ENCODE data around the gene UTS2R. TPM values are rescaled to one million over a fixed set of nuclear protein-coding genes. Genes with fewer than 3 reads are reported as not detected.
"Not testable (repeated sequence)": the region's sequence is repeated elsewhere in the genome, so short reads cannot be mapped to it uniquely, and the experiment has no call there.

The UTS2R gene
- total and polyA plus RNA-seq, 7 donors = 0.10 to 3.8 (median 0.70) TPM; not detected in 3

- no peak for TF ChIP-seq CTCF (IDR thresholded peaks at IDR 0.05)
- WGBS, 3 donors = 16 to 23% (median 18%) methylated on average over 23 of the region's 23 CpGs
- H3K27ac ChIP-seq = no peak overlapping the region
- no peak for ATAC-seq
- H3K27me3 ChIP-seq (ENCODE audit: insufficient read depth in 3 of 3, low read length in 2 of 3) = peaks cover 0 to 63% (median 15%) of the 10 kb centered on the region in 3 donors
- intact Hi-C loops (cut with DNase I) = no loop called here
- no peak for DNase-seq
- no peaks in the 10 kb centered on the region for H3K9me3 ChIP-seq
- H3K4me1 ChIP-seq = peaks cover 21% of the 10 kb centered on the region
- peak overlapping the region; percentile 11 for H3K4me3 ChIP-seq
- no peaks in the 10 kb centered on the region for H3K36me3 ChIP-seq (ENCODE audit: insufficient read depth in 1 of 2, low read depth in 1 of 2)
Observed at GRCh38 chr17:82380860-82381702, 9.5 kb downstream of the UTS2R start.

GRCh38 chr17:82381703-82382009 is 10.1 kb downstream of the UTS2R start:
- H3K9me3 ChIP-seq; ATAC-seq; H3K36me3 ChIP-seq (ENCODE audit: insufficient read depth in 1 of 2, low read depth in 1 of 2); DNase-seq; H3K4me3 ChIP-seq; H3K27ac ChIP-seq; intact Hi-C loops (cut with DNase I): not testable (repeated sequence)
- Histone ChIP-seq H3K4me1 (peaks cover 21% of the 10 kb centered on the region), H3K27me3 (ENCODE audit: insufficient read depth in 3 of 3, low read length in 2 of 3) (peaks cover 0 to 59% (median 16%) of the 10 kb centered on the region in 3 donors)
- 57 to 63% (median 59%) methylated on average over 10 of the region's 10 CpGs for WGBS, 3 donors

GRCh38 chr17:82382220-82382932 is 10.8 kb downstream of the UTS2R start:
- H3K4me3 ChIP-seq; H3K27ac ChIP-seq; ATAC-seq; H3K36me3 ChIP-seq (ENCODE audit: insufficient read depth in 1 of 2, low read depth in 1 of 2); H3K9me3 ChIP-seq; DNase-seq; intact Hi-C loops (cut with DNase I): not testable (repeated sequence)
- Histone ChIP-seq H3K27me3 (ENCODE audit: insufficient read depth in 3 of 3, low read length in 2 of 3) (peaks cover 0 to 59% (median 20%) of the 10 kb centered on the region in 3 donors), H3K4me1 (peaks cover 21% of the 10 kb centered on the region)
- 83 to 84% (median 83%) methylated on average over 21 of the region's 21 CpGs for WGBS, 3 donors

GRCh38 chr17:82382933-82383255 is 11.3 kb downstream of the UTS2R start:
- Histone ChIP-seq H3K9me3 (no peaks in the 10 kb centered on the region), H3K27ac (no peak overlapping the region), H3K36me3 (ENCODE audit: insufficient read depth in 1 of 2, low read depth in 1 of 2) (no peaks in the 10 kb centered on the region), H3K27me3 (ENCODE audit: insufficient read depth in 3 of 3, low read length in 2 of 3) (peaks cover 0 to 54% (median 20%) of the 10 kb centered on the region in 3 donors), H3K4me3 (no peak overlapping the region), H3K4me1 (peaks cover 21% of the 10 kb centered on the region)
- DNase-seq (no peak), ATAC-seq (no peak)
- WGBS, 3 donors = 58 to 69% (median 65%) methylated on average over 11 of the region's 11 CpGs
- no peak for TF ChIP-seq CTCF (IDR thresholded peaks at IDR 0.05)
- intact Hi-C loops (cut with DNase I) = no loop called here

- no peak for DNase-seq
- intact Hi-C loops (cut with DNase I) = no loop called here
- 27 to 47% (median 32%) methylated on average over 17 to 18 of the region's 18 CpGs for WGBS, 3 donors
- H3K4me1 ChIP-seq = peaks cover 25% of the 10 kb centered on the region
- peaks cover 0 to 48% (median 17%) of the 10 kb centered on the region in 3 donors for H3K27me3 ChIP-seq (ENCODE audit: insufficient read depth in 3 of 3, low read length in 2 of 3)
- no peaks in the 10 kb centered on the region for H3K36me3 ChIP-seq (ENCODE audit: insufficient read depth in 1 of 2, low read depth in 1 of 2)
- TF ChIP-seq CTCF (IDR thresholded peaks at IDR 0.05) = no peak
- no peak overlapping the region for H3K27ac ChIP-seq
- H3K4me3 ChIP-seq = no peak overlapping the region
- no peak for ATAC-seq
- no peaks in the 10 kb centered on the region for H3K9me3 ChIP-seq
Observed at GRCh38 chr17:82383411-82383810, 11.8 kb downstream of the UTS2R start.
